ENCODE results near the gene CA5A. TPM values are rescaled to one million over a fixed set of nuclear protein-coding genes. Genes with fewer than 3 reads are reported as not detected.

The CA5A gene
- total and polyA plus RNA-seq, 4 donors, result 0.63 TPM; not detected in 3

- Histone ChIP-seq H3K27ac (ENCODE audit: low read depth in 1 of 2, low read length in 2 of 2) (no peak overlapping the region), H3K4me1 (ENCODE audit: control insufficient read depth in 1 of 2, insufficient read depth in 2 of 2, low read length in 2 of 2) (no peaks in the 10 kb centered on the region), H3K36me3 (ENCODE audit: control insufficient read depth in 1 of 2, insufficient read depth in 2 of 2, low read length in 1 of 2) (no peaks in the 10 kb centered on the region), H3K27me3 (ENCODE audit: control insufficient read depth in 1 of 2, insufficient read depth in 2 of 2, low read length in 1 of 2) (no peaks in the 10 kb centered on the region), H3K9me3 (ENCODE audit: control insufficient read depth, low read length) (no peaks in the 10 kb centered on the region), H3K4me3 (ENCODE audit: low read length in 2 of 2) (no peak overlapping the region)
- ATAC-seq (ENCODE audit: low FRiP score) (no peak), DNase-seq (no peak)
- intact Hi-C loops (cut with DNase I), result no loop called here
- WGBS, 2 donors, result 60 to 65% methylated on average over 28 to 30 of the region's 30 CpGs
These were observed 92.1 kb downstream of the CA5A start for GRCh38 chr16:87844120-87844733.

DNA sequence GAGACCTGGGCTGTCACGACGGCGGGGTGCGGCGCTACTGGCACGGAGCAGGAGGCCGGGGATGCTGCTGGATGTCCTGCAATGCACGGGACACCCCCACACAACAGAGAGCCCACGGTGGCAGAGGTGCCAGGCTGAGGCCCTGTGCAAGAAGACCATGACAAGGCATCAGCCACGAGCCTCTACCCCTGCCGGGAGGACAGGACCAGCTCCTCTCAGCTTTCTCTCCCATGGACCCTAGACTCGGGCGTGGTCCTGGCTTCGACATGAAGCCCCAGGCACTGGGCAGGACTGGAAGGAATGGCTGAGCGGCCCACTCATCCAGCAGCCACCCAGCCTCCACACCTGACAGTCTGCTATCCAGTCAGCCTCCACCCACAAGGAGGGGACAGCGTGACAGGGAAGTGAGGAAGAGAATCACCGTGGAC is 92.6 kb downstream of the CA5A start:
- Histone ChIP-seq H3K4me1 (ENCODE audit: control insufficient read depth in 1 of 2, insufficient read depth in 2 of 2, low read length in 2 of 2) (no peaks in the 10 kb centered on the region), H3K36me3 (ENCODE audit: control insufficient read depth in 1 of 2, insufficient read depth in 2 of 2, low read length in 1 of 2) (no peaks in the 10 kb centered on the region), H3K4me3 (ENCODE audit: low read length in 2 of 2) (no peak overlapping the region), H3K9me3 (ENCODE audit: control insufficient read depth, low read length) (no peaks in the 10 kb centered on the region), H3K27me3 (ENCODE audit: control insufficient read depth in 1 of 2, insufficient read depth in 2 of 2, low read length in 1 of 2) (no peaks in the 10 kb centered on the region), H3K27ac (ENCODE audit: low read depth in 1 of 2, low read length in 2 of 2) (no peak overlapping the region)
- 93 to 94% methylated on average over 17 of the region's 17 CpGs for WGBS, 2 donors
- no peak for DNase-seq
- intact Hi-C loops (cut with DNase I), result no loop called here
- no peak for ATAC-seq (ENCODE audit: low FRiP score)

GRCh38 chr16:87842209-87842869 is 94.0 kb downstream of the CA5A start:
- DNase-seq (no peak), ATAC-seq (ENCODE audit: low FRiP score) (no peak)
- H3K9me3 ChIP-seq (ENCODE audit: control insufficient read depth, low read length), result no peaks in the 10 kb centered on the region
- no peaks in the 10 kb centered on the region for H3K36me3 ChIP-seq (ENCODE audit: control insufficient read depth in 1 of 2, insufficient read depth in 2 of 2, low read length in 1 of 2)
- intact Hi-C loops (cut with DNase I), result no loop called here
- H3K27me3 ChIP-seq (ENCODE audit: control insufficient read depth in 1 of 2, insufficient read depth in 2 of 2, low read length in 1 of 2), result no peaks in the 10 kb centered on the region
- no peaks in the 10 kb centered on the region for H3K4me1 ChIP-seq (ENCODE audit: control insufficient read depth in 1 of 2, insufficient read depth in 2 of 2, low read length in 2 of 2)
- WGBS, 2 donors, result 87 to 91% methylated on average over 17 of the region's 17 CpGs
- no peak overlapping the region for H3K4me3 ChIP-seq (ENCODE audit: low read length in 2 of 2)
- H3K27ac ChIP-seq (ENCODE audit: low read depth in 1 of 2, low read length in 2 of 2), result no peak overlapping the region

GRCh38 chr16:87841340-87842208 is 94.8 kb downstream of the CA5A start:
- ATAC-seq (ENCODE audit: low FRiP score), result no peak
- Histone ChIP-seq H3K4me1 (ENCODE audit: control insufficient read depth in 1 of 2, insufficient read depth in 2 of 2, low read length in 2 of 2) (no peaks in the 10 kb centered on the region), H3K27ac (ENCODE audit: low read depth in 1 of 2, low read length in 2 of 2) (no peak overlapping the region), H3K27me3 (ENCODE audit: control insufficient read depth in 1 of 2, insufficient read depth in 2 of 2, low read length in 1 of 2) (no peaks in the 10 kb centered on the region), H3K9me3 (ENCODE audit: control insufficient read depth, low read length) (no peaks in the 10 kb centered on the region), H3K4me3 (ENCODE audit: low read length in 2 of 2) (no peak overlapping the region), H3K36me3 (ENCODE audit: control insufficient read depth in 1 of 2, insufficient read depth in 2 of 2, low read length in 1 of 2) (no peaks in the 10 kb centered on the region)
- intact Hi-C loops (cut with DNase I), result no loop called here
- no peak for DNase-seq
- 92 to 94% methylated on average over 22 of the region's 22 CpGs for WGBS, 2 donors

DNA sequence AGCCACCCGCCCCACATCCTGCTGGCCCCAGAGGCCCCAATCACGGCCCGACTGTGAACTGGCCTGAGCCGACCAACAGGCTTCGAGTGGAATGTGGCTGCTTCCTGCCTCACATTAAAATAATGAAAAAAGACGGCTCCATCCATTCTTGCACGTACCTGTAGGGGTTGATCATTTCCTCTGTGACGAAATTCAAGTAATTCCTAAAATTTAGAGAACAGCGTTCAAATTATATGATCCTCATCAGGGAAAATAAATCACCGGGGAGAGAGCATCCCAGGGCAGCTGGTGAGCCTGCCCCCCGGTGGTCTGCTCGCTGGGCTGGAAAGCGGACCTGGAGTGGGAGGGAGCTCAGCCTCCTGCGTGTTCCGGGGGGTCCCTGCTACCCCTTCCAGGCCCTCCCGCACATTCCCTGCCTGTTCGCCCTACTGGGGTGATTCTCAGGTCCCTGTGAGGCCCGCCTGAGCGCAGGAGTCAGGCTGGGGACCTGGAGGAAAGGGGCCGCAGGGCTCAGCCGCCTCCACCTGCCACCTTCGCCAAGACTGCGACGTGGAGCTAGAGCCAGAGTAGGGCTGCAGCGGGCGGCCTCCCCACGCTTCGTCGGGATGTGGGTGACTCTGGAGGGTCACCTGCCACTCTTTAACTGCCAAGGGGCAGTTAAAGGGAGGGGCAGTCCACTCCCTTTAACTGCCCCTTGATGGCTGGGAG is 95.9 kb downstream of the CA5A start:
- ATAC-seq (ENCODE audit: low FRiP score), result no peak
- Histone ChIP-seq H3K9me3 (ENCODE audit: control insufficient read depth, low read length) (no peaks in the 10 kb centered on the region), H3K27me3 (ENCODE audit: control insufficient read depth in 1 of 2, insufficient read depth in 2 of 2, low read length in 1 of 2) (no peaks in the 10 kb centered on the region), H3K4me3 (ENCODE audit: low read length in 2 of 2) (no peak overlapping the region), H3K4me1 (ENCODE audit: control insufficient read depth in 1 of 2, insufficient read depth in 2 of 2, low read length in 2 of 2) (no peaks in the 10 kb centered on the region), H3K27ac (ENCODE audit: low read depth in 1 of 2, low read length in 2 of 2) (no peak overlapping the region), H3K36me3 (ENCODE audit: control insufficient read depth in 1 of 2, insufficient read depth in 2 of 2, low read length in 1 of 2) (no peaks in the 10 kb centered on the region)
- no peak for DNase-seq
- intact Hi-C loops (cut with DNase I), result no loop called here
- 90 to 93% methylated on average over 28 to 29 of the region's 29 CpGs for WGBS, 2 donors

DNA sequence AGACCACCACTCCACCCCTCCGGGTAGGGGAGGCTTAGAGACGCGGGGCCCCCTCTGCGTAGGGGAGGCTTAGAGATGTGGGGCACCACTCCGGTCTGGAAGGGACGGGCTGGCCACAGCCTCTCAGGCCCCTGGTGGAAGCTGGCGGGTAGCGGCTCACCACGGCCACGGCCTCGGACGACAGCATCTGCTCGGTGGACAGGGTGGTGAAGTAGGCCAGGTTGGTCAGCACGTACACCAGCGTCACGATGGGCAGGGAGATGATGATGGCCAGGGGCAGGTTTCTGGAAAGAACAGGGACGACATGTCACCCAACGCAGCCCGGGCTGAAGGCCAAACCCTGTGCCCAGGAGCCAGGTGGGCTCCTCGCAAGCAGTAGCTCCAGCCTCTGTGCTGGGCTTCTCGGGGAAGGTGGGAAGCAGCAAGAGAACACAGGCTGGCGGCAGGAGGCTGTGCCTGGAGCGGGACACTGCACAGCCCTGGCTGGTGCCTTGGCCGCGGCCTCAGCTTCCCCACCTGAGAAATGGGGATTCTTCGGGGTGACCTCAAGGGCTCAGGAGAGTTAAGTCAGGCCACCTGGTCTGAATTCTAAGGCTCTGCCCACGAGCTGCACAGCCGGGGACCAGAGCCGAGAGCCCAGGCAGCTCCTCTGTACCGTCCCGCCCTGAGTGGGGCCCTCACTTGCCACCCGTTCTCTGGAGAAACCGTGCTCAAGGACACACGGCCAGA is 96.6 kb downstream of the CA5A start:
- H3K36me3 ChIP-seq (ENCODE audit: control insufficient read depth in 1 of 2, insufficient read depth in 2 of 2, low read length in 1 of 2), result no peaks in the 10 kb centered on the region
- 94% methylated on average over 34 of the region's 34 CpGs for WGBS, 2 donors
- no peaks in the 10 kb centered on the region for H3K4me1 ChIP-seq (ENCODE audit: control insufficient read depth in 1 of 2, insufficient read depth in 2 of 2, low read length in 2 of 2)
- intact Hi-C loops (cut with DNase I), result loop anchor here in 1 of 2 donors (5.0 kb wide), 1 partner anchor 47 kb away; no protein-coding TSS in a partner anchor
- no peaks in the 10 kb centered on the region for H3K9me3 ChIP-seq (ENCODE audit: control insufficient read depth, low read length)
- DNase-seq, result no peak
- no peak for ATAC-seq (ENCODE audit: low FRiP score)
- H3K27ac ChIP-seq (ENCODE audit: low read depth in 1 of 2, low read length in 2 of 2), result no peak overlapping the region
- H3K27me3 ChIP-seq (ENCODE audit: control insufficient read depth in 1 of 2, insufficient read depth in 2 of 2, low read length in 1 of 2), result no peaks in the 10 kb centered on the region
- H3K4me3 ChIP-seq (ENCODE audit: low read length in 2 of 2), result no peak overlapping the region

DNA sequence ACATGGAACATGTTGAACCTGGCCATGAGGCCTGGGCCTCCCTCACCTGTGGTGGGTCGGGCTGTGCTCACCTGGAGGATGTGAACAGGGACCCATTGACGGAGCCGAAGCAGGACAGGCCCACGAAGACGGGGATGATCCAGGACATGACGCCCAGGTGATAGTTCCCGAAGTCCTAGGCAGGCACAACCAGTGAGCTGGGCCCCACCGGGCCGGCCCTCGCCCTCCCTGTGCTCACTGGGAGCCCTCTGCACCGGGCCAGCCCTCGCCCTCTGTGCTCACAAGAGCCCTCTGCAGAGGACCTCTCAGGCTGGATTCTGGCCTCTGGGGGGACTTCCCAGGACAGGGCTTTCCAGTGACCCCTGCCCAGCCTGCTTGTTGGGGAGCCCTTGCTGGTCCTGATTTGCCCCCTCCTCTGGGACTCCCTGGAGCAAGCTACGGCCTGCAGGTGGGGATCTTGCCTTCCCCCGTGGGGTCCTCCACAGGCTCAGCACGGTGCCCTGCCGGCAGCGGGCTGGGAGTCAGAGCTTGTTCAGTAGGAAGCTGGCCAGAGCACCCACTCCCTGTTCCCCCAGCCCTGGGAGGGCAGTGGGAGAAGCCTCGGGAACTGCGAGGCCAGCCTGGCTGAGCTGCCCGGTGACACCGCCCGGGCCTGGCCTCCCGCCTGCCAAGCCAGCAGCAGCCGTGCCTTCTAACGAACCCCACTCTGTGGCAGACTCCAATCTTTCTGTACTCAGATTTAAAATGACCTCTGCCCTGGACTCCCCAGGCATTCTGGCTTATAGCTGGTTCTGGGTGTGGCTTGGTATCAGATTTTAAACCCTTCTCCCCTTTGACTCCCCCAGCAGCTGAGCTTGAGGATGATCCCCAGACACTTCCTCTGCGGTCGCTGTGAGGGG is 97.4 kb downstream of the CA5A start:
- Histone ChIP-seq H3K9me3 (ENCODE audit: control insufficient read depth, low read length) (no peaks in the 10 kb centered on the region), H3K36me3 (ENCODE audit: control insufficient read depth in 1 of 2, insufficient read depth in 2 of 2, low read length in 1 of 2) (no peaks in the 10 kb centered on the region), H3K27ac (ENCODE audit: low read depth in 1 of 2, low read length in 2 of 2) (no peak overlapping the region), H3K4me1 (ENCODE audit: control insufficient read depth in 1 of 2, insufficient read depth in 2 of 2, low read length in 2 of 2) (no peaks in the 10 kb centered on the region), H3K27me3 (ENCODE audit: control insufficient read depth in 1 of 2, insufficient read depth in 2 of 2, low read length in 1 of 2) (no peaks in the 10 kb centered on the region), H3K4me3 (ENCODE audit: low read length in 2 of 2) (no peak overlapping the region)
- ATAC-seq (ENCODE audit: low FRiP score) (no peak), DNase-seq (no peak)
- intact Hi-C loops (cut with DNase I), result loop anchor here in 1 of 2 donors (5.0 kb wide), 1 partner anchor 47 kb away; no protein-coding TSS in a partner anchor
- WGBS, 2 donors, result 88 to 98% methylated on average over 26 to 27 of the region's 27 CpGs
